Small intestine (tissue), 7 donors: ENCODE data around the gene SUSD1. TPM values are rescaled to one million over a fixed set of nuclear protein-coding genes. Genes with fewer than 3 reads are reported as not detected.

Experiments
- DNase-seq, 2 donors: peaks; one replicate each; pipeline versions ENCODE4 v3.0.0 to v3.0.0-alpha.2; 2013
- FAIRE-seq: peaks from 2 replicates; lab custom pipeline; 2012; peaks lifted over from hg19 to GRCh38; lab: Jason Lieb, UNC
- H3K27ac ChIP-seq, 3 donors: one replicate each; pipeline ENCODE4 v1.5.1; 2013; ENCODE audit warnings: low read length in 2 of 3, mild to moderate bottlenecking in 2 of 3, control low read depth in 1 of 3, inconsistent platforms in 1 of 3, low read depth in 1 of 3, moderate library complexity in 1 of 3
- H3K27me3 ChIP-seq, 3 donors: one replicate each; pipeline ENCODE4 v1.6.1; 2013; ENCODE audit warnings: low read length in 3 of 3, inconsistent platforms in 1 of 3; ENCODE audit not compliant: control insufficient read depth in 3 of 3, insufficient read depth in 3 of 3
- H3K36me3 ChIP-seq, 3 donors: one replicate each; pipeline ENCODE4 v1.6.1; 2013; ENCODE audit warnings: low read length in 3 of 3, inconsistent platforms in 1 of 3, low read depth in 1 of 3, mild to moderate bottlenecking in 1 of 3, moderate library complexity in 1 of 3; ENCODE audit not compliant: control insufficient read depth in 3 of 3, insufficient read depth in 2 of 3
- H3K4me1 ChIP-seq, 3 donors: one replicate each; pipeline ENCODE4 v1.6.1; 2013; ENCODE audit warnings: low read length in 2 of 3, inconsistent platforms in 1 of 3, low read depth in 1 of 3, mild to moderate bottlenecking in 1 of 3, moderate library complexity in 1 of 3; ENCODE audit not compliant: control insufficient read depth in 3 of 3, insufficient read depth in 2 of 3
- H3K4me3 ChIP-seq, 3 donors: one replicate each; pipeline ENCODE4 v1.5.1; 2013; ENCODE audit warnings: low read length in 3 of 3, control low read depth in 1 of 3, inconsistent platforms in 1 of 3, low read depth in 1 of 3, mild to moderate bottlenecking in 1 of 3, moderate library complexity in 1 of 3
- H3K9me3 ChIP-seq, 2 donors: one replicate each; pipeline ENCODE4 v1.6.1; 2013; ENCODE audit warnings: low read depth in 1 of 2, low read length in 1 of 2; ENCODE audit not compliant: control insufficient read depth in 2 of 2, insufficient read depth in 1 of 2
- whole genome bisulfite sequencing, 3 donors: extraction: QIAGEN DNeasy Blood & Tissue Kit; methylation state at CpG; one replicate each; pipeline ENCODE4 v1.1.7; 2013; 5-methylcytosine and 5-hydroxymethylcytosine counted together
- polyA plus RNA-seq, 4 donors: library from polyadenylated mRNA; stranded (reverse) in 3 of 4; unstranded in 1 of 4; fragments of 200-250 nt in 3 of 4; fragments of 120-200 nt in 1 of 4; gene quantifications; one replicate each; pipeline versions ENCODE4 v1.2.1 to v1.2.3, GENCODE V29; 2013
- donor health status: healthy with polysubstance abuse.
- donor health status: control.
- donor health status: control.
- donor health status: Bipolar disorder and iron deficiency.
- donor health status: healthy.

The SUSD1 gene
- polyA plus RNA-seq, 4 donors, result 3.8 to 29.8 (median 7.0) TPM

- H3K27me3 ChIP-seq, result no peaks in the 10 kb centered on the region
- FAIRE-seq (no peak), DNase-seq (no peak)
- H3K4me3 ChIP-seq, result no peak overlapping the region
- peaks cover 0 to under 1% of the 10 kb centered on the region in 2 donors for H3K9me3 ChIP-seq
- no peak overlapping the region for H3K27ac ChIP-seq
- H3K4me1 ChIP-seq, result no peaks in the 10 kb centered on the region
- 88 to 95% (median 94%) methylated on average over 3 of the region's 3 CpGs for WGBS, 3 donors
- peaks cover 0 to 29% (median 2%) of the 10 kb centered on the region in 3 donors for H3K36me3 ChIP-seq
Observed at GRCh38 chr9:112042244-112042638, 132.9 kb downstream of the SUSD1 start.

GRCh38 chr9:112041536-112042243, 133.4 kb downstream of the SUSD1 start:
- Histone ChIP-seq H3K9me3 (no peaks in the 10 kb centered on the region), H3K36me3 (peaks cover 0 to 29% (median 2%) of the 10 kb centered on the region in 3 donors), H3K4me3 (no peak overlapping the region), H3K27ac (no peak overlapping the region), H3K27me3 (no peaks in the 10 kb centered on the region), H3K4me1 (no peaks in the 10 kb centered on the region)
- DNase-seq (no peak), FAIRE-seq (no peak)
- WGBS, 3 donors, result 81 to 94% (median 93%) methylated on average over 8 of the region's 8 CpGs

- FAIRE-seq, result no peak
- H3K36me3 ChIP-seq, result peaks cover 0 to 33% (median 2%) of the 10 kb centered on the region in 3 donors
- no peak overlapping the region for H3K4me3 ChIP-seq
- DNase-seq, result no peak
- no peaks in the 10 kb centered on the region for H3K9me3 ChIP-seq
- WGBS, 3 donors, result 96 to 98% (median 97%) methylated on average over 4 of the region's 4 CpGs
- H3K27ac ChIP-seq, result no peak overlapping the region
- no peaks in the 10 kb centered on the region for H3K27me3 ChIP-seq
- H3K4me1 ChIP-seq, result no peaks in the 10 kb centered on the region
Observed at GRCh38 chr9:112041199-112041535, 133.9 kb downstream of the SUSD1 start.

GRCh38 chr9:112038017-112038408, 137.1 kb downstream of the SUSD1 start:
- FAIRE-seq (no peak), DNase-seq (no peak)
- Histone ChIP-seq H3K4me1 (peaks cover 0 to 4% (median 0%) of the 10 kb centered on the region in 3 donors), H3K27me3 (no peaks in the 10 kb centered on the region), H3K36me3 (peaks cover 0 to 51% (median 2%) of the 10 kb centered on the region in 3 donors), H3K27ac (no peak overlapping the region), H3K9me3 (no peaks in the 10 kb centered on the region), H3K4me3 (no peak overlapping the region)
- WGBS, 3 donors, result 63 to 78% (median 70%) methylated on average over 2 of the region's 2 CpGs

- peak in 1 of 2 donors; percentile 56 for DNase-seq
- H3K9me3 ChIP-seq, result no peaks in the 10 kb centered on the region
Observed at GRCh38 chr9:112037281-112038016, 137.6 kb downstream of the SUSD1 start.

GRCh38 chr9:112035166-112035826, 139.8 kb downstream of the SUSD1 start:
- H3K4me1 ChIP-seq, result peaks cover 0 to 7% (median 0%) of the 10 kb centered on the region in 3 donors
- H3K36me3 ChIP-seq, result peaks cover 0 to 43% (median 0%) of the 10 kb centered on the region in 3 donors
- WGBS, 3 donors, result 89 to 91% (median 91%) methylated on average over 6 of the region's 6 CpGs
- no peaks in the 10 kb centered on the region for H3K27me3 ChIP-seq
- H3K27ac ChIP-seq, result no peak overlapping the region
- no peaks in the 10 kb centered on the region for H3K9me3 ChIP-seq
- no peak for FAIRE-seq
- H3K4me3 ChIP-seq, result no peak overlapping the region
- DNase-seq, result no peak

More at GRCh38 chr9:112037281-112038016, 137.6 kb downstream of the SUSD1 start:
- 78 to 95% (median 79%) methylated on average over 2 of the region's 2 CpGs for WGBS, 3 donors
- peaks cover 0 to 51% (median 2%) of the 10 kb centered on the region in 3 donors for H3K36me3 ChIP-seq
- H3K4me3 ChIP-seq, result no peak overlapping the region
- no peak overlapping the region for H3K27ac ChIP-seq
- peaks cover 0 to 4% (median 0%) of the 10 kb centered on the region in 3 donors for H3K4me1 ChIP-seq
- no peaks in the 10 kb centered on the region for H3K27me3 ChIP-seq
- no peak for FAIRE-seq

- Histone ChIP-seq H3K9me3 (no peaks in the 10 kb centered on the region), H3K27me3 (no peaks in the 10 kb centered on the region), H3K36me3 (peaks cover 0 to 33% (median 0%) of the 10 kb centered on the region in 3 donors), H3K27ac (no peak overlapping the region), H3K4me1 (peaks cover 0 to 15% (median 0%) of the 10 kb centered on the region in 3 donors), H3K4me3 (no peak overlapping the region)
- WGBS, 3 donors, result 82 to 95% (median 94%) methylated on average over 2 of the region's 2 CpGs
- DNase-seq (no peak), FAIRE-seq (no peak)
Observed at GRCh38 chr9:112034216-112034611, 140.9 kb downstream of the SUSD1 start.
